ENCODE measurements around the gene TENT4A. TPM values are rescaled to one million over a fixed set of nuclear protein-coding genes. Genes with fewer than 3 reads are reported as not detected.

Gene TENT4A
- total RNA-seq, 1 donor, result 21.4 TPM

GRCh38 chr5:6686501-6686900 is 26.7 kb upstream of the TENT4A start:
- H3K27me3 ChIP-seq (ENCODE audit: insufficient read depth, low read length), result no peaks in the 10 kb centered on the region
- H2AFZ ChIP-seq (ENCODE audit: low read length), result no peak overlapping the region
- no peak for DNase-seq (ENCODE audit: insufficient read length, low spot score, missing footprints)
- no peaks in the 10 kb centered on the region for H4K20me1 ChIP-seq (ENCODE audit: insufficient read depth, low read length)
- H3K36me3 ChIP-seq (ENCODE audit: insufficient read depth, low read length), result no peaks in the 10 kb centered on the region
- no peak overlapping the region for H3K4me3 ChIP-seq (ENCODE audit: insufficient read depth, low read length)
- H3K27ac ChIP-seq (ENCODE audit: low read depth, low read length), result no peak overlapping the region
- no peaks in the 10 kb centered on the region for H3K79me2 ChIP-seq (ENCODE audit: insufficient read depth, low read length)
- H3K9me3 ChIP-seq (ENCODE audit: low read depth, low read length), result no peaks in the 10 kb centered on the region
- H3K4me2 ChIP-seq (ENCODE audit: insufficient read depth, low read length), result no peak overlapping the region
- no peaks in the 10 kb centered on the region for H3K4me1 ChIP-seq (ENCODE audit: insufficient read depth, low read length)
- TF ChIP-seq CTCF (IDR thresholded peaks at IDR 0.05; ENCODE audit: extremely low read depth, low read depth, low read length), result no peak

- Histone ChIP-seq H3K4me3 (ENCODE audit: insufficient read depth, low read length) (peak overlapping the region; percentile 61), H4K20me1 (ENCODE audit: insufficient read depth, low read length) (no peaks in the 10 kb centered on the region), H3K4me2 (ENCODE audit: insufficient read depth, low read length) (peak overlapping the region; percentile 82), H3K4me1 (ENCODE audit: insufficient read depth, low read length) (no peaks in the 10 kb centered on the region), H3K36me3 (ENCODE audit: insufficient read depth, low read length) (no peaks in the 10 kb centered on the region), H3K9me3 (ENCODE audit: low read depth, low read length) (no peaks in the 10 kb centered on the region), H3K27me3 (ENCODE audit: insufficient read depth, low read length) (no peaks in the 10 kb centered on the region), H2AFZ (ENCODE audit: low read length) (peak overlapping the region; percentile 84), H3K27ac (ENCODE audit: low read depth, low read length) (no peak overlapping the region), H3K79me2 (ENCODE audit: insufficient read depth, low read length) (no peaks in the 10 kb centered on the region)
- TF ChIP-seq CTCF (IDR thresholded peaks at IDR 0.05; ENCODE audit: extremely low read depth, low read depth, low read length), result no peak
- DNase-seq (ENCODE audit: insufficient read length, low spot score, missing footprints), result peak; percentile 76
Observed at GRCh38 chr5:6686915-6687409, 26.3 kb upstream of the TENT4A start.

GRCh38 chr5:6687505-6687904 is 25.7 kb upstream of the TENT4A start:
- H3K9me3 ChIP-seq (ENCODE audit: low read depth, low read length), result no peaks in the 10 kb centered on the region
- H3K4me1 ChIP-seq (ENCODE audit: insufficient read depth, low read length), result no peaks in the 10 kb centered on the region
- no peak for DNase-seq (ENCODE audit: insufficient read length, low spot score, missing footprints)
- TF ChIP-seq CTCF (IDR thresholded peaks at IDR 0.05; ENCODE audit: extremely low read depth, low read depth, low read length), result no peak
- H2AFZ ChIP-seq (ENCODE audit: low read length), result peak overlapping the region; percentile 84
- peak overlapping the region; percentile 82 for H3K4me2 ChIP-seq (ENCODE audit: insufficient read depth, low read length)
- no peaks in the 10 kb centered on the region for H3K27me3 ChIP-seq (ENCODE audit: insufficient read depth, low read length)
- H3K79me2 ChIP-seq (ENCODE audit: insufficient read depth, low read length), result no peaks in the 10 kb centered on the region
- no peak overlapping the region for H3K27ac ChIP-seq (ENCODE audit: low read depth, low read length)
- H3K4me3 ChIP-seq (ENCODE audit: insufficient read depth, low read length), result peak overlapping the region; percentile 61
- no peaks in the 10 kb centered on the region for H3K36me3 ChIP-seq (ENCODE audit: insufficient read depth, low read length)
- no peaks in the 10 kb centered on the region for H4K20me1 ChIP-seq (ENCODE audit: insufficient read depth, low read length)

GRCh38 chr5:6692906-6693305 is 20.3 kb upstream of the TENT4A start:
- Histone ChIP-seq H3K9me3 (ENCODE audit: low read depth, low read length) (no peaks in the 10 kb centered on the region), H3K36me3 (ENCODE audit: insufficient read depth, low read length) (no peaks in the 10 kb centered on the region), H3K27ac (ENCODE audit: low read depth, low read length) (no peak overlapping the region), H3K79me2 (ENCODE audit: insufficient read depth, low read length) (no peaks in the 10 kb centered on the region), H2AFZ (ENCODE audit: low read length) (no peak overlapping the region), H3K4me1 (ENCODE audit: insufficient read depth, low read length) (no peaks in the 10 kb centered on the region), H3K4me3 (ENCODE audit: insufficient read depth, low read length) (no peak overlapping the region), H3K27me3 (ENCODE audit: insufficient read depth, low read length) (no peaks in the 10 kb centered on the region), H4K20me1 (ENCODE audit: insufficient read depth, low read length) (no peaks in the 10 kb centered on the region), H3K4me2 (ENCODE audit: insufficient read depth, low read length) (no peak overlapping the region)
- no peak for TF ChIP-seq CTCF (IDR thresholded peaks at IDR 0.05; ENCODE audit: extremely low read depth, low read depth, low read length)
- no peak for DNase-seq (ENCODE audit: insufficient read length, low spot score, missing footprints)

Data from osteoblast (primary cell).